ENCODE measurements around the gene KCNMA1. TPM values are rescaled to one million over a fixed set of nuclear protein-coding genes. Genes with fewer than 3 reads are reported as not detected.

The KCNMA1 gene
- total and polyA plus RNA-seq, 8 donors: 0.92 to 155 (median 54.3) TPM

- no peaks in the 10 kb centered on the region for H3K36me3 ChIP-seq
- no peaks in the 10 kb centered on the region for H3K9me3 ChIP-seq
- H3K27me3 ChIP-seq: no peaks in the 10 kb centered on the region
- DNase-seq: no peak
- no peak overlapping the region for H3K4me3 ChIP-seq
- 53 to 78% (median 57%) methylated on average over 3 of the region's 3 CpGs for WGBS, 5 donors
- H3K4me1 ChIP-seq: peaks cover 0 to 17% (median 3%) of the 10 kb centered on the region in 4 donors
- TF ChIP-seq CTCF (IDR thresholded peaks at IDR 0.05) (no peak), POLR2A (IDR thresholded peaks at IDR 0.05) (no peak), POLR2AphosphoS5 (IDR thresholded peaks at IDR 0.05) (no peak), EP300 (IDR thresholded peaks at IDR 0.05) (no peak)
- intact Hi-C loops (cut with DNase I; ENCODE audit: low total_unique reads): no loop called here
- no peak overlapping the region for H3K27ac ChIP-seq
Measured at GRCh38 chr10:77548157-77548556, 89.5 kb downstream of the KCNMA1 start.

GRCh38 chr10:77547307-77548050 lies 90.1 kb downstream of the KCNMA1 start:
- Histone ChIP-seq H3K4me1 (peaks cover 0 to 11% (median 2%) of the 10 kb centered on the region in 4 donors), H3K9me3 (no peaks in the 10 kb centered on the region), H3K4me3 (no peak overlapping the region), H3K27ac (peak overlapping the region in 1 of 5 donors; percentile 26), H3K27me3 (no peaks in the 10 kb centered on the region), H3K36me3 (no peaks in the 10 kb centered on the region)
- intact Hi-C loops (cut with DNase I; ENCODE audit: low total_unique reads): no loop called here
- DNase-seq: no peak
- TF ChIP-seq POLR2A (IDR thresholded peaks at IDR 0.05) (no peak), EP300 (IDR thresholded peaks at IDR 0.05) (no peak), CTCF (IDR thresholded peaks at IDR 0.05) (no peak), POLR2AphosphoS5 (IDR thresholded peaks at IDR 0.05) (no peak)
- WGBS, 5 donors: 76 to 88% (median 81%) methylated on average over 5 of the region's 5 CpGs

GRCh38 chr10:77546042-77546441 lies 91.6 kb downstream of the KCNMA1 start:
- no peaks in the 10 kb centered on the region for H3K27me3 ChIP-seq
- no peak for DNase-seq
- H3K9me3 ChIP-seq: no peaks in the 10 kb centered on the region
- peak overlapping the region in 2 of 5 donors; percentile 26 to 32 for H3K27ac ChIP-seq
- no peak for TF ChIP-seq CTCF (IDR thresholded peaks at IDR 0.05)
- TF ChIP-seq POLR2AphosphoS5 (IDR thresholded peaks at IDR 0.05): no peak
- no peak for TF ChIP-seq EP300 (IDR thresholded peaks at IDR 0.05)
- no peak for TF ChIP-seq POLR2A (IDR thresholded peaks at IDR 0.05)
- no peak overlapping the region for H3K4me3 ChIP-seq
- intact Hi-C loops (cut with DNase I; ENCODE audit: low total_unique reads): no loop called here
- peaks cover 0 to 11% (median 3%) of the 10 kb centered on the region in 4 donors for H3K4me1 ChIP-seq
- WGBS, 5 donors: 79 to 93% (median 85%) methylated on average over 1 of the region's 1 CpG
- no peaks in the 10 kb centered on the region for H3K36me3 ChIP-seq

GRCh38 chr10:77545585-77545984 lies 92.0 kb downstream of the KCNMA1 start:
- DNase-seq: no peak
- H3K4me1 ChIP-seq: peaks cover 0 to 9% (median 3%) of the 10 kb centered on the region in 4 donors
- H3K27me3 ChIP-seq: no peaks in the 10 kb centered on the region
- intact Hi-C loops (cut with DNase I; ENCODE audit: low total_unique reads): no loop called here
- no peak for TF ChIP-seq CTCF (IDR thresholded peaks at IDR 0.05)
- TF ChIP-seq POLR2AphosphoS5 (IDR thresholded peaks at IDR 0.05): no peak
- no peak for TF ChIP-seq EP300 (IDR thresholded peaks at IDR 0.05)
- TF ChIP-seq POLR2A (IDR thresholded peaks at IDR 0.05): no peak
- no peak overlapping the region for H3K4me3 ChIP-seq
- H3K27ac ChIP-seq: peak overlapping the region in 1 of 5 donors; percentile 26
- H3K9me3 ChIP-seq: peaks cover 0 to 4% (median 0%) of the 10 kb centered on the region in 4 donors
- WGBS, 5 donors: 89 to 94% (median 90%) methylated on average over 5 to 7 of the region's 7 CpGs
- H3K36me3 ChIP-seq: no peaks in the 10 kb centered on the region
